Measurements from ENCODE around the gene CCDC85C. TPM values are rescaled to one million over a fixed set of nuclear protein-coding genes. Genes with fewer than 3 reads are reported as not detected.

CCDC85C gene
- total RNA-seq, 1 donor: 2.9 TPM

DNA sequence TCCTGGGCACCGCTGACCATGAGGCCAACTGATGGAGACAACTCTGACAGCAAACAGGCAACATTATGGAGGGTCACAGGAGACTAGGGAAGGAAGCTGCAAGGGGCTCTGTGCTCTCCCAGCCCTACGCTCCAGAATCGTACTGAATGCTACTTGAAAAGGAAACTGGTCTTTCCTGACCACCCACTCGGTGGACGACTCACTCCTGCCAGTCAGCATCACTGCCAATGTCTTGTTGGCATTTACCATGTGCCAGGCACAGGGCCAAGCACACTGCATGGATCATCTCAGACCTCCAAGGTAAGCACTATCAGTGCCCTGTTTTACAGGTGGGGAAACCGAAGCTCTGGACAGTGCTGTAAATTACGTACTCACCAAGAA is 38.0 kb downstream of the CCDC85C start:
- TF ChIP-seq, protein P1, sequence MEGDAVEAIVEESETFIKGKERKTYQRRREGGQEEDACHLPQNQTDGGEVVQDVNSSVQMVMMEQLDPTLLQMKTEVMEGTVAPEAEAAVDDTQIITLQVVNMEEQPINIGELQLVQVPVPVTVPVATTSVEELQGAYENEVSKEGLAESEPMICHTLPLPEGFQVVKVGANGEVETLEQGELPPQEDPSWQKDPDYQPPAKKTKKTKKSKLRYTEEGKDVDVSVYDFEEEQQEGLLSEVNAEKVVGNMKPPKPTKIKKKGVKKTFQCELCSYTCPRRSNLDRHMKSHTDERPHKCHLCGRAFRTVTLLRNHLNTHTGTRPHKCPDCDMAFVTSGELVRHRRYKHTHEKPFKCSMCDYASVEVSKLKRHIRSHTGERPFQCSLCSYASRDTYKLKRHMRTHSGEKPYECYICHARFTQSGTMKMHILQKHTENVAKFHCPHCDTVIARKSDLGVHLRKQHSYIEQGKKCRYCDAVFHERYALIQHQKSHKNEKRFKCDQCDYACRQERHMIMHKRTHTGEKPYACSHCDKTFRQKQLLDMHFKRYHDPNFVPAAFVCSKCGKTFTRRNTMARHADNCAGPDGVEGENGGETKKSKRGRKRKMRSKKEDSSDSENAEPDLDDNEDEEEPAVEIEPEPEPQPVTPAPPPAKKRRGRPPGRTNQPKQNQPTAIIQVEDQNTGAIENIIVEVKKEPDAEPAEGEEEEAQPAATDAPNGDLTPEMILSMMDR (IDR thresholded peaks at IDR 0.05; ENCODE audit: insufficient read depth, low read length): no peak
- H3K4me3 ChIP-seq (ENCODE audit: low read depth, low read length): no peak overlapping the region
- no peak for DNase-seq (ENCODE audit: low read depth)

DNA sequence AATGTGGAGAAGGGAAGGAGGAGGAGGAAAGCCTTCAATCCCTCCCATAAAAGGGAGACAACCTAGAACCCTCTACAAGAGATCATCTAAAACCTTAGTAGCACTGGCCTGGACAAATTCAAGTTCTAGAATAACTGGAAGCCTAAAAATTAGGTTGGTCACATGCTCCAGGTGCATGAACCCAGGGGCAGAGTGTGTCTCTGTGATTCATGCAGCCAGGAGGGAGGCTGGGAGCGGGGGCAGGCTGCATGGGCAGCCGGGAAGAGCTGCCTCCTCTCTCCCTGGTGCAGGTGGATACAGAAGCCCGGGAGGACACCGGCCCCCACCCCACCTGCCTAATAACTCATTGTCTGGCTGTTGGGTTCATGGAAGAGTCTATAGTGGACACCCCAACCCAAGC is 38.6 kb downstream of the CCDC85C start:
- H3K4me3 ChIP-seq (ENCODE audit: low read depth, low read length): no peak overlapping the region
- no peak for DNase-seq (ENCODE audit: low read depth)
- TF ChIP-seq, protein P1 (IDR thresholded peaks at IDR 0.05; ENCODE audit: insufficient read depth, low read length): no peak

DNA sequence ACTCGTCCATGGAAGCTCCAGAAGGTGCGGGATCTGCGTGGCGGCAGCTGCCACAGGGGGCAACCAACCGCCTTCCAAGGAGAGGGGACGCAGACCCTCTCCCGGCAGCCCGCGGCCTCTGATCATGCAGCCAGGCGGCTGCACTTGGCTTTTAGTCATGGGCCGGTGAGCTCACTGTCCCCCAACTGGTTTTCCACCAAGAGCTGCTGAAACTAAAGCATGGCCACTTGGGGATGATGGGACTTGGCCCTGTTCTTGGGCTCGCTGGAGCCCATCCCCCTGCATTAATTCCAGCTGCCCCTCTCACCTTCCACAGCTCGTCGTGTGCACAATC is 39.1 kb downstream of the CCDC85C start:
- TF ChIP-seq, protein P1 (IDR thresholded peaks at IDR 0.05; ENCODE audit: insufficient read depth, low read length): no peak
- no peak for DNase-seq (ENCODE audit: low read depth)
- no peak overlapping the region for H3K4me3 ChIP-seq (ENCODE audit: low read depth, low read length)

DNA sequence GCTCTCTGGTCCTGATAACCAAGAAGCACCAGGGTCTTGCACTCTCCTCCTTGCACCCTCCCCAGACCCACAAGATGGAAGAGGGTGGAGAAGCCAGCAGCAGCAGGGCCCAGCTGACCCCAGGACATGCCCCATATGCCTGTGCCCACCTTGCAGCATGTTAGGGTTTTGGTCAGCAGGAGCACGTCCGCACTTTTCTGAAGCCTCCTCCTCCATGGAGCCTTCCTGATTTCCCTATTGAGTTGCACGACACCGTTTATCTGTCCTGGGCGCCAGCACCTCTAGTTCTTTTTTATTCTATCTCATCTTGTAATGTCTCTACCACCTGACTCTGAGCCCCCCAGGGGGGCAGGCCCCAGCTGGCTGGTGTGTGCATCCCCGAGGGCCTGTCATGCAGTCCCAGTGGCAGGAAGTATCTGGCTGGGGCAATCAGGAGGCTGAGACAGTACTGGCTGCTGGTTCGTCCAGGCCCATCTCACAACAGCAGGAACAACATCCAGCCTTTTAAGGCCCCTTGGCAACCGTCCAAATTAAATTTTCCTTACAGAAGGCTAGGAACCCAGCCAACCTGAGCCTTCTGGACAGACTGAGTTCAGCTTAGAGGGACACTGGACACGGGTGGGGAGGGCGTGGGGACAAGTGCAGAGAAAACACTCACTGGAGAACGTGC is 39.6 kb downstream of the CCDC85C start:
- no peak overlapping the region for H3K4me3 ChIP-seq (ENCODE audit: low read depth, low read length)
- DNase-seq (ENCODE audit: low read depth): peak; percentile 88
- TF ChIP-seq, protein P1 (IDR thresholded peaks at IDR 0.05; ENCODE audit: insufficient read depth, low read length): no peak

DNA sequence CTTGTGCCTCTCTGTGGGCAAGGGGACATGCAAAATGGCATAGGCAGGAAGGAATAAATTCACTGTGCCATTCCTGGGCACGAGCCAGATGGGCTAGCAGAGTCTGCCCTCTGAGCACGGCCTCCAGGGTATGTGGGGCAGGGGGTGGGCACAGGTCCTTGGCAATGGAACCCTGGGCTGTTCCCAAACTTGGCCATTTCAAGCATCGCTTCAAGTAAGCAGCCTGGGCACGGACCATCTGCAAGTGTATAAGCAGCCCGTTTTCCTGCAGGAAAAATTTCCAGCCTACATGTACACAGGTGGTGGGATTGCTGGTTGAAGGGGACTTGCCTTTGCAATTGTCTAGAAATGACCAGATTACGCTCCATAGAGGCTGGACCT is 40.3 kb downstream of the CCDC85C start:
- no peak overlapping the region for H3K4me3 ChIP-seq (ENCODE audit: low read depth, low read length)
- TF ChIP-seq, protein P1 (IDR thresholded peaks at IDR 0.05; ENCODE audit: insufficient read depth, low read length): no peak
- no peak for DNase-seq (ENCODE audit: low read depth)

GRCh38 chr14:99562856-99563748 is 40.9 kb downstream of the CCDC85C start:
- DNase-seq (ENCODE audit: low read depth): peak; percentile 83

More at GRCh38 chr14:99562856-99563748, 40.9 kb downstream of the CCDC85C start:
- TF ChIP-seq, protein P1 (IDR thresholded peaks at IDR 0.05; ENCODE audit: insufficient read depth, low read length): peak; percentile 74
- H3K4me3 ChIP-seq (ENCODE audit: low read depth, low read length): no peak overlapping the region
